HEK293T (cell line): ENCODE measurements around the gene SNTG2.

Experiments
- ARNT ChIP-seq: fragments of 450-650 bp; IDR thresholded peaks from 2 replicates; pipeline ENCODE4 v1.6.1; 2017; ENCODE audit warnings: mild to moderate bottlenecking
- FOXA1 ChIP-seq: fragments of 450-650 bp; IDR thresholded peaks from 2 replicates; pipeline ENCODE4 v1.6.1; 2016; ENCODE audit warnings: mild to moderate bottlenecking
- FOXK2 ChIP-seq: fragments of 450-650 bp; IDR thresholded peaks from 2 replicates; pipeline ENCODE4 v1.6.1; 2016; ENCODE audit warnings: mild to moderate bottlenecking
- FOXM1 ChIP-seq: fragments of 450-650 bp; IDR thresholded peaks from 2 replicates; pipeline ENCODE4 v1.6.1; 2017; ENCODE audit warnings: mild to moderate bottlenecking, borderline replicate concordance
- NFRKB ChIP-seq: fragments of 450-650 bp; IDR thresholded peaks from 2 replicates; pipeline ENCODE4 v1.6.1; 2016; ENCODE audit warnings: mild to moderate bottlenecking, moderate library complexity
- PKNOX1 ChIP-seq: fragments of 450-650 bp; IDR thresholded peaks from 2 replicates; pipeline ENCODE4 v1.6.1; 2016
- SP1 ChIP-seq: fragments of 450-650 bp; IDR thresholded peaks from 2 replicates; pipeline ENCODE4 v1.6.1; 2017
- SUZ12 ChIP-seq: fragments of 450-650 bp; IDR thresholded peaks from 2 replicates; pipeline ENCODE4 v1.6.1; 2016; ENCODE audit warnings: mild to moderate bottlenecking
- ZNF384 ChIP-seq: fragments of 450-650 bp; IDR thresholded peaks from 2 replicates; pipeline ENCODE4 v1.6.1; 2016

- TF ChIP-seq ZNF384 (no peak), SUZ12 (no peak), NFRKB (no peak), FOXM1 (no peak), FOXA1 (no peak), PKNOX1 (no peak), SP1 (no peak), FOXK2 (no peak), ARNT (no peak)
Measured at GRCh38 chr2:1397350-1397749, 446.7 kb downstream of the SNTG2 start.
